ENCODE results near the gene HPGD.

The HPGD gene

GRCh38 chr4:174474457-174475075 lies 47.7 kb downstream of the HPGD start:
- no peak for DNase-seq (ENCODE audit: low read depth in 2 of 2)

GRCh38 chr4:174467107-174467506 lies 55.2 kb downstream of the HPGD start:
- no peak for DNase-seq (ENCODE audit: low read depth in 2 of 2)

- DNase-seq (ENCODE audit: low read depth in 2 of 2): no peak
Observed at GRCh38 chr4:174464949-174465348, 57.3 kb downstream of the HPGD start.

GRCh38 chr4:174461466-174462106 lies 60.7 kb downstream of the HPGD start:
- no peak for DNase-seq (ENCODE audit: low read depth in 2 of 2)

GRCh38 chr4:174460684-174461083 lies 61.6 kb downstream of the HPGD start:
- DNase-seq (ENCODE audit: low read depth in 2 of 2): no peak

- DNase-seq (ENCODE audit: low read depth in 2 of 2): no peak
Observed at GRCh38 chr4:174457468-174457867, 64.8 kb downstream of the HPGD start.

- DNase-seq (ENCODE audit: low read depth in 2 of 2): no peak
Observed at GRCh38 chr4:174454815-174455473, 67.3 kb downstream of the HPGD start.

GRCh38 chr4:174451718-174452296 lies 70.5 kb downstream of the HPGD start:
- DNase-seq (ENCODE audit: low read depth in 2 of 2): no peak

GRCh38 chr4:174450786-174451125 lies 71.5 kb downstream of the HPGD start:
- DNase-seq (ENCODE audit: low read depth in 2 of 2): no peak

- no peak for DNase-seq (ENCODE audit: low read depth in 2 of 2)
Observed at GRCh38 chr4:174449944-174450785, 72.1 kb downstream of the HPGD start.

- DNase-seq (ENCODE audit: low read depth in 2 of 2): no peak
Observed at GRCh38 chr4:174449152-174449551, 73.1 kb downstream of the HPGD start.

- DNase-seq (ENCODE audit: low read depth in 2 of 2): no peak
Observed at GRCh38 chr4:174444390-174444789, 77.9 kb downstream of the HPGD start.

All from stimulated activated CD4-positive, alpha-beta T cell treated with anti-CD3 and anti-CD28 coated beads, Interleukin-1b, Interleukin-23, amount 100 ng/mL, for 4 hours (primary cell).